Measurements from ENCODE around the gene NPAS1.
"Not testable (repeated sequence)": the region's sequence is repeated elsewhere in the genome, so short reads cannot be mapped to it uniquely, and the experiment has no call there.

Gene NPAS1

DNA sequence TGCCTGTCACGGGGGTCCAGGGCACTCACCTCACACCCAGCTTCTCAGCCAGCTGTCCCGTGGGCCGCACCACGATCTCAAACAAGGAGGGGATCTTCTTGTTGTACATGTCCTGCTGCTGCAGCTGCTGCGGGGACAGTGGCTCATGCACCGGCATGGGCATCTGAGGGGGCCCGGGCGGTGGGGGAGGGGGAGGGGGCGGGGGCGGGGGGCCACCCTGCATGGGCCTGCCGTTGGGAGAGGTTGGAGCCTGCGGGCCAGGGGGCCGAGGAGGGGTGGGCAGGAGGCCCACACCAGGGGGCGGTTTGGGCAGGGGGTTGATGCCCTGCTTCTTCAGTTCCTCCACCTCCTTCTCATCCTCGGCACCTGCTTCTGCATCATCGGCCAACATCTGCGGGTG is 52.7 kb downstream of the NPAS1 start:
- DNase-seq (ENCODE audit: low read depth, low spot score): no peak
- in situ Hi-C loops (cut with HindIII; ENCODE audit: low sequenced_read_pairs): no loop called here
- no peak overlapping the region for H3K4me3 ChIP-seq (ENCODE audit: low read depth, low read length)
- TF ChIP-seq, protein P1, sequence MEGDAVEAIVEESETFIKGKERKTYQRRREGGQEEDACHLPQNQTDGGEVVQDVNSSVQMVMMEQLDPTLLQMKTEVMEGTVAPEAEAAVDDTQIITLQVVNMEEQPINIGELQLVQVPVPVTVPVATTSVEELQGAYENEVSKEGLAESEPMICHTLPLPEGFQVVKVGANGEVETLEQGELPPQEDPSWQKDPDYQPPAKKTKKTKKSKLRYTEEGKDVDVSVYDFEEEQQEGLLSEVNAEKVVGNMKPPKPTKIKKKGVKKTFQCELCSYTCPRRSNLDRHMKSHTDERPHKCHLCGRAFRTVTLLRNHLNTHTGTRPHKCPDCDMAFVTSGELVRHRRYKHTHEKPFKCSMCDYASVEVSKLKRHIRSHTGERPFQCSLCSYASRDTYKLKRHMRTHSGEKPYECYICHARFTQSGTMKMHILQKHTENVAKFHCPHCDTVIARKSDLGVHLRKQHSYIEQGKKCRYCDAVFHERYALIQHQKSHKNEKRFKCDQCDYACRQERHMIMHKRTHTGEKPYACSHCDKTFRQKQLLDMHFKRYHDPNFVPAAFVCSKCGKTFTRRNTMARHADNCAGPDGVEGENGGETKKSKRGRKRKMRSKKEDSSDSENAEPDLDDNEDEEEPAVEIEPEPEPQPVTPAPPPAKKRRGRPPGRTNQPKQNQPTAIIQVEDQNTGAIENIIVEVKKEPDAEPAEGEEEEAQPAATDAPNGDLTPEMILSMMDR (IDR thresholded peaks at IDR 0.05; ENCODE audit: low read depth, low read length): no peak

DNA sequence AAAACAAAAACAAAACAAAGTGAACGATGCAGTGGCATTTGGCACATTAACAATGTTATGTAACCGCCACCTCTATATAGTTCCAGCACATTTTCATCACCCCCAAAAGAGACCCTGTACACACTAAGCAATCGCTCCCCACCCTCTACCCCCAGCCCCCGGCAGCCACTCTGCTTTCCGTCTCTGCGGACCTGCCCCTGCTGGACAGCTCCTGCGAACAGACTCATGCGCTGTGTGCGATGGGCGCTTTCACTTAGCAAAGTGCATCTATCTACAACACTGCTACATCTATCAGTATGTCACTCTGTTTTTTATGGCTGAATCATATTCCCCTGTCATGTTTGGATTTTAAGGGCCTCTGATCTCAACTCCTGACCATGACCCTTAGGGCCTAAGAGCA is 53.9 kb downstream of the NPAS1 start:
- H3K4me3 ChIP-seq (ENCODE audit: low read depth, low read length): no peak overlapping the region
- in situ Hi-C loops (cut with HindIII; ENCODE audit: low sequenced_read_pairs): no loop called here
- TF ChIP-seq, protein P1 (IDR thresholded peaks at IDR 0.05; ENCODE audit: low read depth, low read length): no peak
- no peak for DNase-seq (ENCODE audit: low read depth, low spot score)

DNA sequence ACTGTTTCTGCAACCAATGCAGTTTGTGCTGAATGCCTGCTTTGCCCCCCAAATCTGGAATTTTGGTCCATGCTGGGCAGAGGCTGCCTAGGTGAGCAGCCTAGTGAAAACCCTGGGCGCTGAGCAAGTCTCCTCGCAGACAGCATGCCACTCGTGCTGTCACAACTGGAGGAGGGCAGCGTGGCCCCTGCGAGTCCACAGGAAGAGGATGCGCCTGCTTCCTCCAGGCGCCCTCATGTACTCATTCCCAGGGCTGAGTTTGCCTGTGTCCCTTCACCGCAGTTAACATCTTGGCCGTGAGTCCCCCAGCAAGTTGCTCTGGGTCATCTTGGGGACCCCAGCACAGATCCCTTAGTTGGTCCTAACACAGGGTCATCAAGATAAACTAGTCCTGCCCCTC is 55.0 kb downstream of the NPAS1 start:
- TF ChIP-seq, protein P1 (IDR thresholded peaks at IDR 0.05; ENCODE audit: low read depth, low read length): no peak
- in situ Hi-C loops (cut with HindIII; ENCODE audit: low sequenced_read_pairs): no loop called here
- DNase-seq (ENCODE audit: low read depth, low spot score): no peak
- H3K4me3 ChIP-seq (ENCODE audit: low read depth, low read length): no peak overlapping the region

DNA sequence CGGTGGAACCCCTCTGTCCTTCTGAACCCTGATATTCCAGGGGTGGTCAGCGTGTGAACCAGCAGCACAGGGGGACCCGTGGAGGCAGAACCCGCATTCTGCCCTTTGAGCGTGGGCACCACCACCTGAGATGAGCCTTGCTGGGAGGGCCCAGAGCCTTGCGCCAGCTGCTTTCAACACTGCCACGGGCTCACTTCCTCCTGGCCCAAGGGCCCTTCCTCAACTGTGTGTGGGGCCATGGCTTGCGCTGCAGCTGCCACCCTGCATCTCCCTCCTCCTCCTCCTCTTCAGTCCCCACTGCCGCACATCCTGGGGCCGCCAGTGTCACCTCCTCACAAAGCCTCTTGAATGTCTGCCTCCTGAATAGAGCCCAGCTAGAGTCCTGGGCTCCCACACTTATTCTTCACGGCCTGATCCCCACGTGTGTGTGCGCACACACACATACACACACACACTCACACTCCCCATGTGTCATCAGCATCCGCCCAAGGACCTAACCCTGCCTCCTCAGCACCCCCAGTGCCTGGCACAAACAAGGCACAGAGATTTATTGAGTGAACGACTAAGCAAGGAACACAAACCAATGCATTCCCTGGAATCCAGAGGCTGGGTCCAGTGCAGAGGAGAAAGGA is 55.7 kb downstream of the NPAS1 start:
- H3K4me3 ChIP-seq (ENCODE audit: low read depth, low read length): no peak overlapping the region
- in situ Hi-C loops (cut with HindIII; ENCODE audit: low sequenced_read_pairs): no loop called here
- TF ChIP-seq, protein P1 (IDR thresholded peaks at IDR 0.05; ENCODE audit: low read depth, low read length): no peak
- no peak for DNase-seq (ENCODE audit: low read depth, low spot score)

DNA sequence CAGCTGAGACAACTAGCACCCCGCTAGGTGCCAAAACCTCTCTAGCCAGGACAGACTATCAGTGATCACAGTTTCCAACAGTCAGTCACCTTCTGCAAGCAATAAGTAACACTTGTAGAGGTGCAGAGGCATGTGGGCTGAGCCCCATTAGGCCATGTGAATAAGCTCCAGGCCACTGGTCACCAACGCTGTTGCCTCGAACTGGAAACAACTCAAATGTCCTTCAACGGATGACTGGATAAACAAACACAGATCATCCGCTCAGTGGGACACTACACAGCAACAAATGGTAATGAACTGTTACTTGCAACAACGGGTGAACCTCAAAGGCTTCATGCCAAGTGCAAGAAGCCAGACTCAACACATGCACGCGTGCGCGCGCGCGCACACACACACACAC is 56.3 kb downstream of the NPAS1 start:
- no peak overlapping the region for H3K4me3 ChIP-seq (ENCODE audit: low read depth, low read length)
- TF ChIP-seq, protein P1 (IDR thresholded peaks at IDR 0.05; ENCODE audit: low read depth, low read length): no peak
- peak; percentile 14 for DNase-seq (ENCODE audit: low read depth, low spot score)
- in situ Hi-C loops (cut with HindIII; ENCODE audit: low sequenced_read_pairs): no loop called here

DNA sequence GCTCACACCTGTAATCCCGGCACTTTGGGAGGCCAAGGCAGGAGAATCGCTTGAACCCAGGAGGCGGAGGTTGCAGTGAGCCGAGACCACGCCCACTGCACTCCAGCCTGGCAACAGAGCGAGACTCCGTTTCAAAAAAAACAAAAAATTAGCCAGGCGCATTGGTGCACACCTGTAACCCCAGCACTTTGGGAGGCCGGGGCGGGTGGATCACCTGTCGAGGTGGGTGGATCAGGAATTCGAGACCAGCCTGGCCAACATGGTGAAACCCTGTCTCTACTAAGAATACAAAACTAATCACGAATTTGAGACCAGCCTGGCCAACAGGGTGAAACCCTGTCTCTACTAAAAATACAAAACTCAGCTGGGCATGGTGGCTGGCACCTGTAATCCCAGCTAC is 58.7 kb downstream of the NPAS1 start:
- in situ Hi-C loops (cut with HindIII; ENCODE audit: low sequenced_read_pairs); H3K4me3 ChIP-seq (ENCODE audit: low read depth, low read length); DNase-seq (ENCODE audit: low read depth, low spot score): not testable (repeated sequence)

DNA sequence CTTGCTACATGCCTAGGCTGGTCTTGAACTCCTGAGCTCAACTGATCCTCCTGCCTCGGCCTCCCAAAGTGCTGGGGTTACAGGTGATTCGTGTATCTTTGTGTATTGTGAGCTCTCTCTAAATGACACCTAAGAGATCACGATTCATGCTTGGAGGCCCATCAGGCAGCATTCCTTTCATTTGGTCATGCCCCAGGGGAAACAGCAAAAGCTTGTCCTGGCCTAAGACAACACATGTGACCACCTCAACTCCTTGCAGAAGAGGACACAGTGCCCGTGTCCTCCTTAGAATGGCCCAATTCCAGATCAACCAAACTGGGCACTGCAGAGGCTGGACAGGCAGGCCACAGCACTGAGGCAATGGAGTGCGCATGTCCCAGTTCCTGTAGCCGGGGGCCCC is 61.5 kb downstream of the NPAS1 start:
- DNase-seq (ENCODE audit: low read depth, low spot score): no peak
- in situ Hi-C loops (cut with HindIII; ENCODE audit: low sequenced_read_pairs): no loop called here
- TF ChIP-seq, protein P1 (IDR thresholded peaks at IDR 0.05; ENCODE audit: low read depth, low read length): no peak
- H3K4me3 ChIP-seq (ENCODE audit: low read depth, low read length): no peak overlapping the region
